Measurements from ENCODE around the gene ZYG11B.
"Not testable (repeated sequence)": the region's sequence is repeated elsewhere in the genome, so short reads cannot be mapped to it uniquely, and the experiment has no call there.

Gene ZYG11B

DNA sequence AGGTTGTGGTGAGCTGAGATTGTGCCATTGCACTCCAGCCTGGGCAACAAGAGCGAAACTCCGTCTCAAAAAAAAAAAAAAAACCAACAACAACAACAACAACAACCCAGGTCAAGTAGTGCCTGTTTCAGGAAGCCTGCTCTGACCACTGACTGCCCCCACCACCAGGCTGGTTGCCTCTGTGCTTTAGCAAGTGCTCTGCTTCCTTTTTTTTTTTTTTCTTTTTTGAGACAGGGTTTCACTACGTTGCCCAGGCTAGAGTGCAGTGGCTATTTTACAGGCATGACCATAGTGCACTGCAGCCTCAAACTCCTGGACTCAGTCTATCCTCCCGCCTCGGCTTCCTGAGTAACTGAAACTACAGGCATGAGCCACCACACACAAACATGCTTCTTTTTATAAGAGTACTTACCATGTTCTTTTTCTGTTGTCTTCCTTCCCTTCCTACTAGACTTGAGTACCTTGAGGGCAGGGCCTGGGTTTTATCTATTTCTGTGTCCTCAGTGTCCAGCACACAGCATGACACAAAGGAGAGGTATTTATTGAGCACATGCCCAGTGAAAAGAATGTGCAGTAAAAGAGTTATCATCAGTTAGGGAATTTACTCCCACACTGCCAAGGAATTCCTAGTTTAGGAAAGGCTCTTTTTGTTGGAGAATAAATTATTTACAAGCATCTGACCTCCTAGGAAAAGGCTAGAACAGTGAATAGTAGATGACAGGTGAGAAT lies 18.2 kb upstream of the ZYG11B start:
- whole genome bisulfite sequencing, 2 experiments, result 92 to 93% methylated on average over 5 of the region's 5 CpGs
- no peaks in the 10 kb centered on the region for H3K36me3 ChIP-seq (ENCODE audit: control insufficient read depth, insufficient read depth, low read length)
- H3K27ac ChIP-seq (ENCODE audit: insufficient read depth, low read depth, low read length, poor library complexity, severe bottlenecking), result no peak overlapping the region
- H3K27me3 ChIP-seq (ENCODE audit: control insufficient read depth, insufficient read depth, low read length, poor library complexity, severe bottlenecking), result no peaks in the 10 kb centered on the region
- no peaks in the 10 kb centered on the region for H3K9me3 ChIP-seq (ENCODE audit: control insufficient read depth, low read length)
- H3K4me3 ChIP-seq (ENCODE audit: insufficient read depth, low read depth, low read length), result no peak overlapping the region
- no peaks in the 10 kb centered on the region for H3K4me1 ChIP-seq (ENCODE audit: control insufficient read depth, insufficient read depth, low read length)

DNA sequence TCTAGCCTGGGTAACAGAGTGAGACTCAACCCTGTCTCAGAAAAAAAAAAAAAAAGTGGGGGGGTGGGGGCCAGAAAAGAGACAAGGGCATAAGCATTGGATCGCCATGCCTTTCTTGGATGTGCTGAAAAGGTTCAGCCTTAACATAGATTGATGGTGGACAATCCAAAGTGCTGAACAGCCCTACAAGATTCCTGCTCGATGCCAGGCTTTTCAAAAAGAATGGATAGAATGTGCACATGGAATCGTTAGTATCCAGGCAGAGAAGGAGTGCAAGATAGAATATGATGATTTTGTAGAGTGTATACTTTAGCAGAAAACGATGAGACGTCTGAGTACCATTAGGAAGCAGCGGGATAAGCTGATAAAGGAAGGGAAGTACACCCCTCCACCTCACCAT lies 17.2 kb upstream of the ZYG11B start:
- 90% methylated on average over 6 of the region's 6 CpGs for WGBS, 2 experiments
- no peak overlapping the region for H3K4me3 ChIP-seq (ENCODE audit: insufficient read depth, low read depth, low read length)
- no peaks in the 10 kb centered on the region for H3K36me3 ChIP-seq (ENCODE audit: control insufficient read depth, insufficient read depth, low read length)
- no peaks in the 10 kb centered on the region for H3K27me3 ChIP-seq (ENCODE audit: control insufficient read depth, insufficient read depth, low read length, poor library complexity, severe bottlenecking)
- no peak overlapping the region for H3K27ac ChIP-seq (ENCODE audit: insufficient read depth, low read depth, low read length, poor library complexity, severe bottlenecking)
- H3K9me3 ChIP-seq (ENCODE audit: control insufficient read depth, low read length), result no peaks in the 10 kb centered on the region
- H3K4me1 ChIP-seq (ENCODE audit: control insufficient read depth, insufficient read depth, low read length), result no peaks in the 10 kb centered on the region

DNA sequence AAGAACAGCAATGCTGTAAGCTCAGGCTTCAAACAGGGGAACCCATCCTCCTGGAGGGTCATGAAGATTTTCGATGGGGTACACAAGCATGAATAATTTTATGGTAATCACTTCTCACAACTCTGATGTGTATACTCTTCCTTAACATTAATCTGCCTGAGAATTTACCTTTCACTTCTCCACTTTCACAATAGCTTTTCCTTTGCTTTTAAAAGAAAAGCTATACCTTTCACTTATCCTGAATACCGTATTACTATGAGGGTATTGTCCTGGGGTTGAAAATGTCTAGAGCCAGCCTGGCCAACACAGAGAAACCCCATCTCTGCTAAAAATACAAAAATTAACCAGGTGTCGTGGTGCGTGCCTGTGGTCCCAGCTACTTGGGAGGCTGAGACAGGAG lies 12.7 kb upstream of the ZYG11B start:
- H3K36me3 ChIP-seq (ENCODE audit: control insufficient read depth, insufficient read depth, low read length), result no peaks in the 10 kb centered on the region
- no peaks in the 10 kb centered on the region for H3K4me1 ChIP-seq (ENCODE audit: control insufficient read depth, insufficient read depth, low read length)
- 94 to 97% methylated on average over 3 to 4 of the region's 4 CpGs for WGBS, 2 experiments
- H3K4me3 ChIP-seq (ENCODE audit: insufficient read depth, low read depth, low read length), result no peak overlapping the region
- no peaks in the 10 kb centered on the region for H3K9me3 ChIP-seq (ENCODE audit: control insufficient read depth, low read length)
- H3K27me3 ChIP-seq (ENCODE audit: control insufficient read depth, insufficient read depth, low read length, poor library complexity, severe bottlenecking), result no peaks in the 10 kb centered on the region
- H3K27ac ChIP-seq (ENCODE audit: insufficient read depth, low read depth, low read length, poor library complexity, severe bottlenecking), result no peak overlapping the region

DNA sequence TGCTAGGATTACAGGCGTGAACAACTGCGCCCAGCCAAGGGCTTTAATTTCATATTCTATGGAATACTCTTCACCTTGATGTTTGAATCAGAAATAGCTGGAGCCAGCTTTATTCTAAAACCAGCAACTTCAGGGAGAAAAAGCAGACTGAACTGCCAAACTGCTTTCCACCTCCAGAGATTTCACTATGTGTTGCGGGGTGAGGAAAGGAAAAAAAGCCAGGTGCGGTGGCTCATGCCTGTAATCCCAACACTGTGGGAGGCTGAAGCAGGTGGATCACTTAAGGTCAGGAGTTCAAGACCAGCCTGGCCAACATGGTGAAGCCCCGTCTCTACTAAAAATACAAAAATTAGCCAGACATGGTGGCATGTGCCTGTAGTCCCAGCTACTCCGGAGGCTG lies 11.0 kb upstream of the ZYG11B start:
- 92 to 93% methylated on average over 6 of the region's 6 CpGs for WGBS, 2 experiments

DNA sequence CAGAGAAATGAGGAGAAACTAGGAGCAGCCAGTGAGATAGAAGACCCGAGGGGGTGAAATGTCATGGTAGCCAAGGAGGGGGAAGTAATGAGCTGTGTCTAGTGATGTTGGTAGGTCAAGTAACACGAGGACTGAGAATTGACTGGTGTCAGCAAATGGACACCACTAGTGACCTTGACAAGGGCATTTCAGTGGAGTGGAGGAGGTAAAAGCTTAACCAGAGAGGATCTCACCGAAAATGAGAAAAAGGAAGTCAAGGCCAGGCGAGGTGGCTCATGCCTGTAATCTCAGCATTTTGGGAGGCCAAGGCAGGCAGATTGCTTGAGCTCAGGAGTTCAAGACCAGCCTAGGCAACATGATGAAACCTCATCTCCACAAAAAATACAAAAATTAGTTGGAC lies 3.0 kb upstream of the ZYG11B start:
- 91 to 94% methylated on average over 4 of the region's 4 CpGs for WGBS, 2 experiments
- Histone ChIP-seq H3K27me3 (ENCODE audit: control insufficient read depth, insufficient read depth, low read length, poor library complexity, severe bottlenecking) (no peaks in the 10 kb centered on the region), H3K4me3 (ENCODE audit: insufficient read depth, low read depth, low read length) (no peak overlapping the region), H3K9me3 (ENCODE audit: control insufficient read depth, low read length) (no peaks in the 10 kb centered on the region), H3K27ac (ENCODE audit: insufficient read depth, low read depth, low read length, poor library complexity, severe bottlenecking) (no peak overlapping the region), H3K4me1 (ENCODE audit: control insufficient read depth, insufficient read depth, low read length) (no peaks in the 10 kb centered on the region), H3K36me3 (ENCODE audit: control insufficient read depth, insufficient read depth, low read length) (no peaks in the 10 kb centered on the region)

More for the DNA sequence above, 11.0 kb upstream of the ZYG11B start:
- H3K4me3 ChIP-seq (ENCODE audit: insufficient read depth, low read depth, low read length); H3K4me1 ChIP-seq (ENCODE audit: control insufficient read depth, insufficient read depth, low read length); H3K36me3 ChIP-seq (ENCODE audit: control insufficient read depth, insufficient read depth, low read length); H3K27ac ChIP-seq (ENCODE audit: insufficient read depth, low read depth, low read length, poor library complexity, severe bottlenecking); H3K27me3 ChIP-seq (ENCODE audit: control insufficient read depth, insufficient read depth, low read length, poor library complexity, severe bottlenecking); H3K9me3 ChIP-seq (ENCODE audit: control insufficient read depth, low read length): not testable (repeated sequence)

DNA sequence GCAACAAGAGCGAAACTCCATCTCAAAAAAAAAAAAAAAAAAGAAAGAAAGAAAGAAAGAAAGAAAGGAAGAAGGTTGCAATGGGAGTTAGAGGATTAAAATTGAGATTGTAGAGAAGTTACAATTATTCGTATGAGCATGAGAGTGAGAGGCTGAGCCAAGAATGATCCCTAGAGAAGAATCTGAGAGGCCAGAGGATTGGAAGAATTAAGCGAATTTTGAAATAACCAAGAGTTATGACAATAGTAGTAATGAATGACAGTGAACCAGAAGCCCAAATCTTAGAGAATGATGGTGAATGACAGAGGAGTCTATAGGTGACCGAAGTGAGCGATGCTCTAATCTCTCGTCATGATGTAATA lies 369 bp upstream of the ZYG11B start:
- H3K27me3 ChIP-seq (ENCODE audit: control insufficient read depth, insufficient read depth, low read length, poor library complexity, severe bottlenecking), result no peaks in the 10 kb centered on the region
- peak overlapping the region; percentile 12 for H3K4me3 ChIP-seq (ENCODE audit: insufficient read depth, low read depth, low read length)
- no peaks in the 10 kb centered on the region for H3K4me1 ChIP-seq (ENCODE audit: control insufficient read depth, insufficient read depth, low read length)
- H3K36me3 ChIP-seq (ENCODE audit: control insufficient read depth, insufficient read depth, low read length), result no peaks in the 10 kb centered on the region
- WGBS, 2 experiments, result 43 to 45% methylated on average over 6 of the region's 6 CpGs
- no peak overlapping the region for H3K27ac ChIP-seq (ENCODE audit: insufficient read depth, low read depth, low read length, poor library complexity, severe bottlenecking)
- no peaks in the 10 kb centered on the region for H3K9me3 ChIP-seq (ENCODE audit: control insufficient read depth, low read length)

DNA sequence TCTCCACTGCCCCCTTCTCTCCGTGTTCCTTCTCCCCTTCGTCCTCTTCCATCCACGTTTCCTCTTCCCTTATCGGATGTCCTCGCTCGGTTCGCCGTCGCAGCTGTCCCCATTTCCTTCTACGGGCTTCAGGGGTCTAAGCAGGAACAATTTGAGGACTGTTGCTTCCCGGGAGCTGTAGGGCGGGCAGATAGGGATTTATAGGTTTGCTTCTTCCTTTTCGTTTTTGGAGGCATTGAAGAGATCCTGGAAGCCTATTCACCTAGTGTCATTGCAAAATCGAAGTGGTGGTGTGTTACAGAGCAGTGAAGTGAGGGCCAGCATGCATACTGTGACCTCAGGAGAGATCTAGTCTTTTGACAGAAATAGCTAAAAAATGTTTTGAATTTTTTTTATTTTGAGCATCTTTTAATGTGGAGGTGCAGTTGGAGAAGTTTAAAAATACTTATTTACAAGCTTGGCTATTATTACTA lies 897 bp downstream of the ZYG11B start:
- Histone ChIP-seq H3K27me3 (ENCODE audit: control insufficient read depth, insufficient read depth, low read length, poor library complexity, severe bottlenecking) (no peaks in the 10 kb centered on the region), H3K27ac (ENCODE audit: insufficient read depth, low read depth, low read length, poor library complexity, severe bottlenecking) (no peak overlapping the region), H3K9me3 (ENCODE audit: control insufficient read depth, low read length) (no peaks in the 10 kb centered on the region), H3K36me3 (ENCODE audit: control insufficient read depth, insufficient read depth, low read length) (no peaks in the 10 kb centered on the region), H3K4me1 (ENCODE audit: control insufficient read depth, insufficient read depth, low read length) (no peaks in the 10 kb centered on the region), H3K4me3 (ENCODE audit: insufficient read depth, low read depth, low read length) (peak overlapping the region; percentile 65)
- WGBS, 2 experiments, result 1% methylated on average over 14 of the region's 14 CpGs

DNA sequence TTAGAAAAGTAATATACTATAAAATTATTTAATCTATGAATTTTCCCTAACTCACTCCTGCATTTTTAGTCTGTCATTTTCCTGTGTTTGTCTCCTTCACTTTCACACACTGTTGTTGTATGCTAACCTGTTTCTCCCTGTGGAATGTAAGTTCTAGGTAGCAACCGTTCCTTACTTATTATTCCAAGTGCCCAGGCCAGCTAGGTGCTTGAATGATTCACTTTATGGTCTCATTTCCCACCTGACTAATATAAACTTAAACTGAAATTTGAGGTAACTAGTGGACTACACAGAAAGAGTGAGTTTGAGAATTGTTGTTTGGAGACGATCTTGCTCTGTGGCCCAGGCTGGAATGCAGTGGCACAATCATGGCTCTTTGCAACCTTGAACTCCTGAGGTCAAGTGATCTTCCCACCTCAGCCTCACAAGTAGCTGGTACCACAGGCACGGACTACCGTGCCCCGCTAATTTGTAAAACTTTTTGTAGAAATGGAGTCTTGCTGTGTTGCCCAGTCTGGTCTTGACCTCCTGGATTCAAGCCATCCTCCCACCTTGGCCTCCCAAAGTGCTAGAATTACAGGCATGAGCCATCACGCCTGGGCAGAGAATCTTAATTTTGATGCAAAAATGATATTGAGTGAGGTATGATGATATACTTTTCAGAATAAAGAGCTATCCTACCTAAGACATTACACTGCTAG lies 1.9 kb downstream of the ZYG11B start:
- no peak overlapping the region for H3K27ac ChIP-seq (ENCODE audit: insufficient read depth, low read depth, low read length, poor library complexity, severe bottlenecking)
- no peak overlapping the region for H3K4me3 ChIP-seq (ENCODE audit: insufficient read depth, low read depth, low read length)
- WGBS, 2 experiments, result 85 to 90% methylated on average over 6 of the region's 6 CpGs

DNA sequence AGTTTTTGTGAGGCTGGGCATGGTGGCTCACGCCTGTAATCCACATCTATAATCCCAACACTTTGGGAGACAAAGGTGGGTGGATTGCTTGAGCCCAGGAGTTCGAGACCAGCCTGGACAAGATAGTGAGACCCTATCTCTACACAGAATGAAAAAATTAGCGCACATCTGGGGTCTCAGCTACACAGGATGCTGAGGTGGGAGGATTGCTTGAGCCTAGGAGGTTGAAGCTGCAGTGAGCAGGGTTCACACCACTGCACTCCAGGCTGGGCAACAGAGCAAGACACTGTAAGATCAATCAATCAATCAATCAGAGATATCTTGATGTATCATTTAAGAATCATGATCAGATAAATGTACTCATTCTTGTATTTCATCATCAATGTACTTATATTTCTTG lies 7.1 kb downstream of the ZYG11B start:
- WGBS, 2 experiments, result 95 to 96% methylated on average over 3 of the region's 3 CpGs
- H3K27me3 ChIP-seq (ENCODE audit: control insufficient read depth, insufficient read depth, low read length, poor library complexity, severe bottlenecking), result no peaks in the 10 kb centered on the region
- H3K4me3 ChIP-seq (ENCODE audit: insufficient read depth, low read depth, low read length), result no peak overlapping the region
- no peaks in the 10 kb centered on the region for H3K4me1 ChIP-seq (ENCODE audit: control insufficient read depth, insufficient read depth, low read length)
- H3K27ac ChIP-seq (ENCODE audit: insufficient read depth, low read depth, low read length, poor library complexity, severe bottlenecking), result no peak overlapping the region
- H3K36me3 ChIP-seq (ENCODE audit: control insufficient read depth, insufficient read depth, low read length), result no peaks in the 10 kb centered on the region
- no peaks in the 10 kb centered on the region for H3K9me3 ChIP-seq (ENCODE audit: control insufficient read depth, low read length)

More for the DNA sequence above, 1.9 kb downstream of the ZYG11B start:
- no peaks in the 10 kb centered on the region for H3K4me1 ChIP-seq (ENCODE audit: control insufficient read depth, insufficient read depth, low read length)
- no peaks in the 10 kb centered on the region for H3K9me3 ChIP-seq (ENCODE audit: control insufficient read depth, low read length)
- H3K36me3 ChIP-seq (ENCODE audit: control insufficient read depth, insufficient read depth, low read length), result no peaks in the 10 kb centered on the region
- no peaks in the 10 kb centered on the region for H3K27me3 ChIP-seq (ENCODE audit: control insufficient read depth, insufficient read depth, low read length, poor library complexity, severe bottlenecking)

DNA sequence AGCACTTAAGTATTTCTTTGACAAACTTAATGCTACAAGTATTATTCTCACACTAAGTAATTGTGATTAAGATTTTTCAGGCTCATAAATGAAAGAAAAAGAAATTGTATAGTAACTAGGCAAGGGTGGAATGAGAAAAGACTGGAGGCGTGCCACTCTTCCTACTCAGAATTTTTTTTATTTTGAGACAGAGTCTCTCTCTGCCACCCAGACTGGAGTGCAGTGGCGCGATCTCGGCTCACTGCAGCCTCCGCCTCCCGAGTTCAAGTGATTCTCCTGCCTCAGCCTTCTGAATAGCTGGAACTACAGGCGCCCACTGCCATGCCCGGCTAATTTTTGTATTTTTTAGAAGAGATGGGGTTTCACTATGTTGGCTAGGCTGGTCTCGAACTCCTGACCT lies 9.1 kb downstream of the ZYG11B start:
- not testable (repeated sequence) for H3K9me3 ChIP-seq (ENCODE audit: control insufficient read depth, low read length); H3K27ac ChIP-seq (ENCODE audit: insufficient read depth, low read depth, low read length, poor library complexity, severe bottlenecking); H3K27me3 ChIP-seq (ENCODE audit: control insufficient read depth, insufficient read depth, low read length, poor library complexity, severe bottlenecking); H3K36me3 ChIP-seq (ENCODE audit: control insufficient read depth, insufficient read depth, low read length); H3K4me1 ChIP-seq (ENCODE audit: control insufficient read depth, insufficient read depth, low read length); H3K4me3 ChIP-seq (ENCODE audit: insufficient read depth, low read depth, low read length)
- 94 to 95% methylated on average over 9 of the region's 9 CpGs for WGBS, 2 experiments
